HG03439 (cell line): ENCODE results near the gene JMJD6.

Experiments used
- ATAC-seq: cut with Tn5 transposase; IDR thresholded peaks from one replicate; pipeline ENCODE4 v1.9.1; 2021; ENCODE audit warnings: mild to moderate bottlenecking, moderate library complexity; ENCODE audit not compliant: unreplicated experiment

JMJD6 gene

GRCh38 chr17:76683011-76683755 lies 43.2 kb downstream of the JMJD6 start:
- ATAC-seq, result no peak

- no peak for ATAC-seq
Measured at GRCh38 chr17:76682296-76682695, 44.1 kb downstream of the JMJD6 start.

DNA sequence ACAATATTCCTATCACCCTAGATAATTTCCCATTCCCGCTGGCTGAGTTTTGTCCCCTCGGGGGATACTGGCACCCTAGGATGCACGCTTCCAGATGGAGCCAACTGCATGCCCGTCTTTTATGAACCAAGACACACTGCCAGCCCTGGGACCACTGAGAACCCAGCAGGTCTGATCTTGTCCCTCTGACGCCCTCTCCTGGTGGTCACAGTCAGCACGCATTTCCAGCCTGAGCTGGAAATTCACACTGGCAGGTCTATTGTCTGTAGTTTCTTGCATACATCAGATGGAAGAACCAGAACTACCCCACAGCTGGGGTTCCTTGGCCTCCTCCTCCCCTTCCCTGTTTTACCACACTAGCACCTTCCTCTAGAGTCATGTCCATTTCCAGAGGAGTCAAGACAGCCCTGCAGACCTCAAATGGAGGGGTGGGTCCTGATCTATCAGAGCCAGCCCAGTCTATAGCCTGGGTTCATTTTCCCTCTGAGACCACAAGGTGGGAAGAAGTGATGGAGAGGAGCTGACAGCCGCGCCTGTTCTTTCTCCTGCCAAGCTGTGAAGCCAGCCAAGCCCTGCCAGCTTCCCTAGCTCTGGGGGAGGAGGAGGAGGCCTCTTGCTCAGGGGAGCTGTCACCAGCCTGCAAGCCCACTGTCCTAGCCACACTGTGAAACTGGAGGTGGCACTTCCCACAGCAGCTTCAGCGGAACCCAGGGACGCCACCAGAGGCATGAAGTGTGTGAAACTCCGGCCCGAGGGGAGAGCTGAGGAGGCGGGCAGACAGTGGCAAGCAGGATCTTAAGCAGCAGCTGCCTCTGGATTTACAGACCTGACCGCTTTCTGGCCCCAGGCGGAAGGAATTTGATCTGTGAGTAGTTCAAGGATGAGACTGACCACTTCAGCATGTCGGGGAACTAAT lies 44.9 kb downstream of the JMJD6 start:
- no peak for ATAC-seq

GRCh38 chr17:76679239-76679638 lies 47.2 kb downstream of the JMJD6 start:
- ATAC-seq, result no peak

DNA sequence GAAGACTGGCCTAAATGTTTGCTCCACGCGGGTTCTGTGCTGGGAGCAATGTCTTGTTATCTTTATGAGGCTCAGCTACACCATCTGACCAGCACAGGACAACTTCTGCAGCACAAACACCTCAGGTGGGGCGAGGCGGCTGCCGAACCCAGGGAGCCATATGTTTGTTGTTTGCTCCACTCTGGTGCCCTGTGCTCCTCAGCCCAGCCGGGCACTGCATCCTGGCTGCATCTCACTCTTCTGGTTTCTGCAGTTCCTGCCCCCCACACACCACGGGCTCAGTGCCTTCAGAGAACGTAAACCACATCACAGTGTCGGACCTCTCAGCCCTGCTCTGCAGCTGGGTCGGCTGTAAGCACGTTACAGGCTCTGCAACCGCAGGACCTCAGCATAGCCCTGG lies 48.1 kb downstream of the JMJD6 start:
- ATAC-seq, result no peak

- no peak for ATAC-seq
Measured at GRCh38 chr17:76677406-76677805, 49.0 kb downstream of the JMJD6 start.

- no peak for ATAC-seq
Measured at GRCh38 chr17:76676629-76677028, 49.8 kb downstream of the JMJD6 start.

- ATAC-seq, result no peak
Measured at GRCh38 chr17:76675648-76676047, 50.8 kb downstream of the JMJD6 start.

DNA sequence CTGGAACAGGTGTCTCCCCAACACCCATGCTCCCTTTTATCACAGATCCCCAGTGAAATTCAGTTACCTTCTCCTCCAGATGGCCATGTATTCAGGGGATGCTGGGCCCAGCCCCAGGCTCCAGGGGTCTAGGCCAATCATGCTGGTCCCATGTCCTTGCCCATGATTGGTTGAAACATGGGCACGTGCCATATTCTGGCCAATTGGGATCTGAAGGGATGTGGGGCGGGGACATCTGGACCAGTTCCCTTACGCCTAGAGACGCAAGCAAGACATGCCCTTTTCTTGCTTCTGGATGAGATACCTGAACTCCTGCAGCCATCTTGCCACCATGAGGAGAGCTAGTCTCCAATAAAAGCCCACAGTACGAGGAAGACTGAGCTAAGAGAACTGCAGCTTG lies 51.8 kb downstream of the JMJD6 start:
- no peak for ATAC-seq

- ATAC-seq, result no peak
Measured at GRCh38 chr17:76673729-76674128, 52.7 kb downstream of the JMJD6 start.

GRCh38 chr17:76672892-76673291 lies 53.5 kb downstream of the JMJD6 start:
- ATAC-seq, result no peak

- no peak for ATAC-seq
Measured at GRCh38 chr17:76672270-76672851, 54.0 kb downstream of the JMJD6 start.

DNA sequence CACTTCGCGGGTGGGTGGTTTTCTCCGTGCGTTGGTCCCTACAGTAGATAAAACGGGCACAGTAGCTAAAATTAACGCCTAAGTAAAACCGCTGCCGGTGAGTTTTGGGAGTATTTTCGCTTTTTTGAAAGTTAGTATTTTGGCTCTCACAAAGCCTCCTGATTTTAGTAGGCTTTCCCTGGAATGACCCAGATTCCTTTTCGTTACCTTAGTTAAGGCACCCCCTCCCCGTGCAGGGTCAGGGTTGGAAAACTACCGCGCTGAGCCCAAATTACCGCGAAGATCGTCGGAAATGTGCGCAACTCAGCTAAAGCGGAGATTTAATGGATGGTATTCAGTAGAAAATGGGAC lies 54.5 kb downstream of the JMJD6 start:
- ATAC-seq, result peak; percentile 11

DNA sequence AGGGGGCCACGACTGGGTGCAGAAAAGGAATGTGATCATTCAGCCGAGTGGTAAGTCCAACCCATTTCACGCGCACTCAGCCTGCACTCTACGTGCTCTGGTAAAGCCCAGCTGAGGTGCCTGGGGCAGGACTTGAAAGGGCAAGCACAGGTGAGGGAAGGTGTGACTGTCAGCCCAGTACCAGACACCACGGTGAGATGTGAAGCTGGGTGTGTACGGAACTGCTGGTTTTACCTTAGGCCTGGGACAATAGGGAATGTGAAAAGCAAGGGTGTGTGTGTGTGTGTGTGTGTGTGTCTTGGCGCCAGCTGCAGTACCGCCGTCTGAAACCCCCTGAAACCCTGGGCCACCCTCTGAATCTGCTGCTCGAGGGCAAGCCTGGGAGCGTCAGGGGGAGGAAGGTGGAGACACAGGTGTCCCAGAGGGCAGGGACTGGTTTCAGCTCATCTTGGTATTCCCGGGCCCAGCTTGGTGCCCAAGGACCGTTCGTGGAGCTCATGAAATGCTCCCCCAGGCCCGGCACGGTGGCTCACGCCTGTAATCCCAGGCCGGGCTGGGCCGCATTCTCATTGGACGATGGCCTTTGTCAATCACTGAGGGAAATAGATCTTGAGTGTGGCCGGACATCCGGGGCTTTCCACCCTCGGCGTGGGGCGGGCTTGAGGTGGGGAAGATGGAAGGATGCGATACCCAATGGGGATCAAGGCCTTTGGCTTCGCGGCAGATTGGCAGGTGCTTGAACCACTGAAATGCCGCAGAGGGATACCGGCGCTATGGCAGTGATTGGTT lies 55.1 kb downstream of the JMJD6 start:
- ATAC-seq, result peak; percentile 96

DNA sequence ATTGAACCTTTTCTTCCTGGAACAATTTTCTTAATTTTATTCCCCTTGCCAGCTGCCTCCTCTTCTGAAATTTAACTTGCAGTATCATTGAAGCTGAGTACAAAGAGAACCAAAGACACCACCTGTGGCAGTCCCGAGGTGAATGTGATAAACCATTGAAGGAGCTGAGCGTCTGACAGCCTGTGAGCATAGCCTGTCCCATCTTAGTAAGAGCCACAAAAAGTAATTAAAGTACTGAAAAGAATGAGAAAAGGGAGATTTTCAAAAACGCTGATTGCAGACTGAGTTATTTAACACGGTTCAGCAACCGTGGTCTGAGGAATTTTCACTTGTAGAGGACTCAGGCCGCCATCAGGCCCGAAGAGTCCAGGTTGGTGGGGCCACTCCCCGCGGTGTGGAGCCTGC lies 55.7 kb downstream of the JMJD6 start:
- ATAC-seq, result no peak

DNA sequence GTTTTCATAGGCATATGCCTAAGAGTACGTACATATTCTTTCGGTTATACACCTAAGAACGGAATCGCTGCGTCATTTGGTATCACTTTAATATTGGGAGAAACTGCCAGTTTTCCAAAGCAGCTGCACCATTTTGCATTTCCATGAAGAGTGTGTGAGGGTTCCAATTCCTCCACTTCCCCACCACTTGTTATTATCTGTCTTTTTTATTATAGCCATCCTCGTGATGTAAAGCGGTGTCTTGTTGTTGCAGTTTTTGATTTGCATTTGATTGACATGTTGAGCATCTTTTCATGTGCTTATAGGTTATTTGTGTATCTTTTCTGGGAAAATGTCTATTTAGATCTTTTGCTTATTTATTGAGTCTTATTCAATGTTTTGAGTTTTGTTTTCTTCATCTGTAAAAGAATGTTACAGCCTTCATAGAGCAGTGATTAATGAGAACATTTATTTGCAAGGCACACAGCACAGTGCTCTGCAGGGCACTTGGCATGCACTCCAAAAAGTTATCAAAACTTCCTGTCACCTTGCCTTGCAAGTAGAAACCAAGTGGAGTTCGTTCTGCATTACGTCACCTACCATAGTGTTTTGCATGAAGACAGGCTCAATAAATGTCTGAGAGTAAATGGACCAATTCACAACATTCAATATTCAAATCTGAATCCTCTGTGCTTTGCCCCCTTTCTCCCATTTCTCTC lies 56.2 kb downstream of the JMJD6 start:
- no peak for ATAC-seq
